Sigmoid colon (tissue), 4 donors: ENCODE results near the gene CLK3.

Source experiments
- POLR2AphosphoS5 ChIP-seq, 4 donors: sonication (generic); formaldehyde crosslinking; IDR thresholded peaks; one replicate each; pipeline ENCODE4 v1.6.1; 2017; ENCODE audit warnings: antibody characterized with exemption in 4 of 4
- TF ChIP-seq, protein P1 (sequence below), 4 experiments: fragments of 450-650 bp in 3 of 4; fragments of 200-600 bp in 1 of 4; IDR thresholded peaks; one replicate each; pipeline ENCODE4 v1.5.1; 2016 to 2019; ENCODE audit warnings: antibody characterized with exemption in 4 of 4, mild to moderate bottlenecking in 3 of 4, moderate library complexity in 2 of 4

DNA sequence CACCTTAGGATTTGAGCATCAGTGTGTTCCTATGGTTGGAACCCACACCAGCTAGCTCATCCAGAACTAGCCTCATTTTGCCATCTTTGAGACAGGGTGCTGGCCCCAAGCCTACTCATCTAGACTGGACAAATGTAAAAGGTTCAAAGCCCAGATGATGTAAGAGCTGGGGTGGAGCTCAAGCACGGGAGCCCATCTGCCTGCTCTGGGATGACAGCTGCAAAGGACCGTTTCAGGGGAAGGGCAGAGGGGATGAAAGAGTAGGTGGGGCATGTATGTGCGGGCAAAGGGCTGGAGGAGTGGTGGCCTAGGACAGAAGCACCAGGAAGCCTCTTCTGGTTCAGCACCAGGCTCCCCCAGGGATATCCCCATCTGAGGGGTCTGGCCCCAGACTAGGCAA is 15.8 kb downstream of the CLK3 start:
- TF ChIP-seq, protein P1, sequence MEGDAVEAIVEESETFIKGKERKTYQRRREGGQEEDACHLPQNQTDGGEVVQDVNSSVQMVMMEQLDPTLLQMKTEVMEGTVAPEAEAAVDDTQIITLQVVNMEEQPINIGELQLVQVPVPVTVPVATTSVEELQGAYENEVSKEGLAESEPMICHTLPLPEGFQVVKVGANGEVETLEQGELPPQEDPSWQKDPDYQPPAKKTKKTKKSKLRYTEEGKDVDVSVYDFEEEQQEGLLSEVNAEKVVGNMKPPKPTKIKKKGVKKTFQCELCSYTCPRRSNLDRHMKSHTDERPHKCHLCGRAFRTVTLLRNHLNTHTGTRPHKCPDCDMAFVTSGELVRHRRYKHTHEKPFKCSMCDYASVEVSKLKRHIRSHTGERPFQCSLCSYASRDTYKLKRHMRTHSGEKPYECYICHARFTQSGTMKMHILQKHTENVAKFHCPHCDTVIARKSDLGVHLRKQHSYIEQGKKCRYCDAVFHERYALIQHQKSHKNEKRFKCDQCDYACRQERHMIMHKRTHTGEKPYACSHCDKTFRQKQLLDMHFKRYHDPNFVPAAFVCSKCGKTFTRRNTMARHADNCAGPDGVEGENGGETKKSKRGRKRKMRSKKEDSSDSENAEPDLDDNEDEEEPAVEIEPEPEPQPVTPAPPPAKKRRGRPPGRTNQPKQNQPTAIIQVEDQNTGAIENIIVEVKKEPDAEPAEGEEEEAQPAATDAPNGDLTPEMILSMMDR (IDR thresholded peaks at IDR 0.05): no peak
- no peak for TF ChIP-seq POLR2AphosphoS5 (IDR thresholded peaks at IDR 0.05)
